Upper lobe of left lung (tissue), 6 donors: Measurements from ENCODE around the gene HK3. TPM values are rescaled to one million over a fixed set of nuclear protein-coding genes. Genes with fewer than 3 reads are reported as not detected.
A peak's percentile ranks its signal among the peaks of the same experiment; 100 is the strongest.

Experiments used
- ATAC-seq, 2 donors: fragments of 200-7000 bp; cut with Tn5 transposase; one replicate each; pipeline ENCODE4 v1.9.1; 2022; ENCODE audit warnings: mild to moderate bottlenecking in 2 of 2, moderate library complexity in 2 of 2; ENCODE audit not compliant: low FRiP score in 2 of 2
- DNase-seq, 2 donors: peaks; one replicate each; pipeline ENCODE4 v3.0.0-alpha.2; 2019 to 2020
- H3K27ac ChIP-seq, 4 donors: fragments of 200-600 bp; sonication (generic); one replicate each; pipeline ENCODE4 v1.5.1; 2016 to 2019
- H3K27me3 ChIP-seq, 4 donors: fragments of 200-600 bp; sonication (generic); one replicate each; pipeline ENCODE4 v1.5.1; 2017 to 2019
- H3K36me3 ChIP-seq, 4 donors: fragments of 200-600 bp; sonication (generic); one replicate each; pipeline ENCODE4 v1.5.1; 2016 to 2019
- H3K4me1 ChIP-seq, 4 donors: fragments of 200-600 bp; sonication (generic); one replicate each; pipeline ENCODE4 v1.5.1; 2018 to 2019
- H3K4me3 ChIP-seq, 4 donors: fragments of 200-600 bp; sonication (generic); one replicate each; pipeline ENCODE4 v1.5.1; 2017 to 2019; ENCODE audit warnings: mild to moderate bottlenecking in 2 of 4, moderate library complexity in 1 of 4
- H3K9me3 ChIP-seq, 4 donors: fragments of 200-600 bp; sonication (generic); one replicate each; pipeline ENCODE4 v1.5.1; 2018 to 2019
- EP300 ChIP-seq, 4 donors: sonication (generic); formaldehyde crosslinking; IDR thresholded peaks; one replicate each; pipeline ENCODE4 v1.5.1; 2017; ENCODE audit warnings: antibody characterized with exemption in 4 of 4, control low read depth in 2 of 4
- POLR2A ChIP-seq, 4 donors: fragments of 450-650 bp; IDR thresholded peaks; one replicate each; pipeline ENCODE4 v1.5.1; 2016 to 2017; ENCODE audit warnings: antibody characterized with exemption in 4 of 4, mild to moderate bottlenecking in 2 of 4
- POLR2AphosphoS5 ChIP-seq, 2 donors: sonication (generic); formaldehyde crosslinking; IDR thresholded peaks; one replicate each; pipeline ENCODE4 v1.5.1; 2017; ENCODE audit warnings: antibody characterized with exemption in 2 of 2
- WGBS, 2 donors: methylation state at CpG; one replicate each; pipeline ENCODE4 v1.1.5; 2017 to 2018; 5-methylcytosine and 5-hydroxymethylcytosine counted together
- total RNA-seq, 6 donors: library from RNA; depleted of rRNA in 4 of 6; stranded (reverse); fragments of >200 nt in 4 of 6; gene quantifications; one replicate each; pipeline versions ENCODE4 v1.1.0 to v1.2.1, GENCODE V29; 2016 to 2021
- TF ChIP-seq, protein P1 (sequence below), 6 experiments: fragments of 450-650 bp in 4 of 6; fragments of 200-600 bp in 2 of 6; sonication (generic) in 2 of 6; IDR thresholded peaks; one replicate each; pipeline ENCODE4 v1.5.1; 2016 to 2019; ENCODE audit warnings: antibody characterized with exemption in 6 of 6
- donor health status: DM: no; HTN: no; CAD: no; lungs with moderate emphysema.
- donor health status: DM: no; HTN: yes; CAD: no; lungs with severe emphysema.

HK3 gene
- total RNA-seq, 6 donors from 2014 or later = 16.0 to 106 (median 66.4) TPM

DNA sequence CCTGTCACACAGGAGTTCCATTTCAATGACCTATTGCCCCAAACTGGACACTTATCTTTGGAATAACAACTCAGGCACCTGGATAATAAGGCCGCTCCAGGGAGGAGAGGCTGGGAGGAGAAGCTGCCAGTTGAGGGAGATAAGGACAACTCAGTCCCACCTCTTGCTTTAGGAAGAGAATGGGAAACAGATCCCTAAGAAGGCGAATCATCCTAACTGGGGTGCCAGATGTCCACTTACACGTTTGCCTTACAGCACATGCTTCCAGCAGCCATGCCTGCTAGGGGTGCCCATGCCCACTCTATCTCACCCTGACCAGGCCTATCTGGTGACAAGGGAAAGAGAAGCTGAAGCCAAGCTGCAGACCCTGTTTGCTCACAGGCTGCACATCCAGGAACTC is 6.5 kb downstream of the HK3 start:
- TF ChIP-seq POLR2AphosphoS5 (IDR thresholded peaks at IDR 0.05) (no peak), EP300 (IDR thresholded peaks at IDR 0.05) (no peak), POLR2A (IDR thresholded peaks at IDR 0.05) (no peak)
- TF ChIP-seq, protein P1, sequence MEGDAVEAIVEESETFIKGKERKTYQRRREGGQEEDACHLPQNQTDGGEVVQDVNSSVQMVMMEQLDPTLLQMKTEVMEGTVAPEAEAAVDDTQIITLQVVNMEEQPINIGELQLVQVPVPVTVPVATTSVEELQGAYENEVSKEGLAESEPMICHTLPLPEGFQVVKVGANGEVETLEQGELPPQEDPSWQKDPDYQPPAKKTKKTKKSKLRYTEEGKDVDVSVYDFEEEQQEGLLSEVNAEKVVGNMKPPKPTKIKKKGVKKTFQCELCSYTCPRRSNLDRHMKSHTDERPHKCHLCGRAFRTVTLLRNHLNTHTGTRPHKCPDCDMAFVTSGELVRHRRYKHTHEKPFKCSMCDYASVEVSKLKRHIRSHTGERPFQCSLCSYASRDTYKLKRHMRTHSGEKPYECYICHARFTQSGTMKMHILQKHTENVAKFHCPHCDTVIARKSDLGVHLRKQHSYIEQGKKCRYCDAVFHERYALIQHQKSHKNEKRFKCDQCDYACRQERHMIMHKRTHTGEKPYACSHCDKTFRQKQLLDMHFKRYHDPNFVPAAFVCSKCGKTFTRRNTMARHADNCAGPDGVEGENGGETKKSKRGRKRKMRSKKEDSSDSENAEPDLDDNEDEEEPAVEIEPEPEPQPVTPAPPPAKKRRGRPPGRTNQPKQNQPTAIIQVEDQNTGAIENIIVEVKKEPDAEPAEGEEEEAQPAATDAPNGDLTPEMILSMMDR (IDR thresholded peaks at IDR 0.05) = no peak
- DNase-seq (no peak), ATAC-seq (no peak)
- Histone ChIP-seq H3K27ac (no peak overlapping the region), H3K36me3 (peaks cover 0 to 8% (median 0%) of the 10 kb centered on the region in 4 donors), H3K4me1 (peaks cover 0 to 10% (median 5%) of the 10 kb centered on the region in 4 donors), H3K4me3 (no peak overlapping the region), H3K27me3 (no peaks in the 10 kb centered on the region), H3K9me3 (no peaks in the 10 kb centered on the region)
- WGBS, 2 donors = 81 to 83% methylated on average over 3 of the region's 3 CpGs

DNA sequence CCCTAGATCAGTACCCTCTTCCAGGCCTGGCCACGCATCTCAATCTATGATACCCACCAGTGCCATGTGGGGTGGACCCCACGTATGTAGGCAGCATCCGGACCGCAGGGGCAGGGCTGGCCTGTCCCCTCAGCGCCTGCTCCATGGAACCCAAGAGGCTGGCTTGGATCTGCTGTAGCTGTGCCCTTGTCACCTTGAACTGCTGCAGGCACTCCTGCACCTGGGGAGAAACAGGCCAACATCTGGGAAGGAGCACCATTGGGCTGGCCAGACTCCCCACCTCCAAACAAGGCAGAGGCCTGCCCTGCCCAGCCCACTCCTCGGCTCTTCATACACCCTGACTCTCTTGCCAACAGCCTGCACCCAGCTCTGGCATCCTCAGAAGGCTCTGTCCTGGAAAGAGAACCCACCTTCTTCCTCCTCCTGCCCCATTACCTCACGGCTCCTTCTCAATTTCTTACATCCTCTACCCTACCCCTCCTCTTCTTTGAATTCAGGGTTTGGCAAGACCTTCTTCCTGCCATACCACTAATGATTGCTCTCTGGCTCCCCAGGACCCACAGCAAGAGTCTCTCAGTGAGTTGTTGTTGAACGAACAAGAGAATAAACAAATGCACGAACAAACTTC is 7.7 kb downstream of the HK3 start:
- Histone ChIP-seq H3K27me3 (no peaks in the 10 kb centered on the region), H3K9me3 (no peaks in the 10 kb centered on the region), H3K36me3 (peaks cover 0 to 8% (median 0%) of the 10 kb centered on the region in 4 donors), H3K4me1 (peaks cover 0 to 10% (median 3%) of the 10 kb centered on the region in 4 donors), H3K4me3 (no peak overlapping the region), H3K27ac (peak overlapping the region in 1 of 4 donors; percentile 12)
- TF ChIP-seq POLR2A (IDR thresholded peaks at IDR 0.05) (no peak), POLR2AphosphoS5 (IDR thresholded peaks at IDR 0.05) (no peak), EP300 (IDR thresholded peaks at IDR 0.05) (no peak)
- TF ChIP-seq, protein P1 (IDR thresholded peaks at IDR 0.05) = no peak
- WGBS, 2 donors = 63 to 76% methylated on average over 5 to 9 of the region's 9 CpGs
- DNase-seq = peak in 1 of 2 donors; percentile 12
- no peak for ATAC-seq

DNA sequence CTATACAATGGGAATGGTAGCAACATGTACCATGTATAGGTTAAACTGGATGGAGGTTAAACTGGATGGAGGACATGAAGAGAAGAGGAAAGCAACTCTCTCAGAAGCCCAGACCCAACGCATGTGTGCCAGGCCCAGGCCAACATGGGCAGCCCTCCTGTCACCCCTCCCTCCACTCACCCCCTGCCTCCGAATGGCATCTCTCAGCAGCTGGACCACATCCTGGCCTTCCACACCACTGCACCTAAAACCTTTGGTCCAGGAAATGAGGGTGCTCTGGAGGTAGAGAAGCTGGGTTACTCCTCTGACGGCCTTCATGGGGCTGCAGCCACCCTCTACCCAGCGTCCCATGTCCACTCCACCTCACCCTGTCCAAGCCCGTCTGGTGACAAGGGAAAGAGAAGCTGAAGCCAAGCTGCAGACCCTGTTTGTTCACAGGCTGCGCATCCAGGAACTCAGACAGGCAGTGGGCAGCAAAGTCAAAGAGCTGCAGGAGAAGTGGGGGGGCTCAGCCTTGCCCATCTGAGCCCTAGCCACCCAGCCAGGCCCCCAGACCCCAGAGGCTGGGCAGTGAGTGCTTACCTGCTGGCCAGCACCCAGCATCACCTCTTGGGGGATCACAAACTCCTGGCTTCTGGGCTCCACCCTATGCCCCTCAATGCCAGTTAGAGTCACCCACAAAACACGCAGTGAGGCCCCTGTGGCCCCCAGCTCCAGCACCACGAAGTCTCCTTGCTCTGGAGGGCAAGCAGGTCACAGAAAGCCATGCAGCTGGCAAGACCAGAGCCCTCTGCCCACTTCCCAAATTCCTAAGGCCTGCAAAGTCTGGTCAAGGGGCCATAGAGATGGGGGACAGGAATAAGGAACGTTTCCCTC is 8.5 kb downstream of the HK3 start:
- TF ChIP-seq POLR2A (IDR thresholded peaks at IDR 0.05) (no peak), EP300 (IDR thresholded peaks at IDR 0.05) (no peak)
- H3K27me3 ChIP-seq = no peaks in the 10 kb centered on the region
- WGBS, 2 donors = 87 to 90% methylated on average over 8 to 9 of the region's 9 CpGs
- ATAC-seq = no peak
- H3K9me3 ChIP-seq = no peaks in the 10 kb centered on the region
- peak in 1 of 2 donors; percentile 18 for DNase-seq
- peaks cover 0 to 8% (median 0%) of the 10 kb centered on the region in 4 donors for H3K36me3 ChIP-seq
- H3K4me3 ChIP-seq = no peak overlapping the region
- H3K4me1 ChIP-seq = peaks cover 0 to 5% (median 1%) of the 10 kb centered on the region in 4 donors
- no peak overlapping the region for H3K27ac ChIP-seq

DNA sequence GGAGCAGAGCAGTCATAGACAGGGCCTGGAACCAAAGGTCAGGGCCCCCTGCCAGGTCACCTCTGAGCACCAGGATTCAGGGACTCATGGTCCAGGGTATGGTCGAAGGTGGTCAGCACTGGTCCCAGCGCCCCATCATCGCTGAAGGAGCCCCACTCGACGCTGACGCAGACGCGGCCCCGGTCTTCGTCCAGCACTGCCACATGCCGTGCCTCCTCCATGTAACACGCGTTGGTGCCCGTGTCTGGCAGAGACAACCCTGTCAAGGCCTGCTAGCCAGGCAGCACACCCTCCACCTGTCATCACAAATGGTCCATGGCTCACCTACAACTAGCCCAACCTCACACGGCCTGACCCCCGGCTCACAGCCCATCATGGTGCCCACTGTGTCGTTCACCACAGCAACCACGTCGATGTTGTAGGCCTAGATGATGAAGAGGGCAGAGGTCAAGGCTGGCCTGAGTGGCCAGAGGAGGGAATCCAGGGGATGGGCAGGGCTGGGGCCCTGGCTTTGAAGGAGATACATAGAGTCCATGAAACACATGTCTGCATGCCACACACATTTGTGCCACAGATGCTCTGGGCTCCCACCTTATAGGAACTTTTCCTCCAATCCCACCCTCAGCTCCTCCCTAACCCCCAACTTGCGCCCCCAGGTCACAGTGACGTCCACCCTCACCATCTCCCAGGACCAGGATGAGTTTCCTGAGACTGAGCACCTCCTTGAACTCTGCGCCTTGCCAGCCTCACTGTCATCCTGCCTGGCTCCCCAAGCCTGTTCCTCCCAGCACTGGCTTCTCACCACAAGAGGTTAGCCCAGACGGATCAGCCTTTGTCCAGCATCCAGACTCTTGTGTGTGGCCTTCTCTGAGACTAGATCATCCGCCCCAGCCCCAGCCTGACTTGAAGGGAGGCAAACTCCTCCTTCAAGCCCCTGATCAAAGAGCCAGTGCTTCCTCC is 9.5 kb downstream of the HK3 start:
- no peak for TF ChIP-seq EP300 (IDR thresholded peaks at IDR 0.05)
- no peak overlapping the region for H3K4me3 ChIP-seq
- no peak overlapping the region for H3K27ac ChIP-seq
- WGBS, 2 donors = 88 to 92% methylated on average over 19 to 24 of the region's 24 CpGs
- peaks cover 0 to 8% (median 0%) of the 10 kb centered on the region in 4 donors for H3K36me3 ChIP-seq
- DNase-seq (peak; percentile 18 to 52), ATAC-seq (no peak)
- H3K27me3 ChIP-seq = no peaks in the 10 kb centered on the region
- peaks cover 0 to 5% (median 0%) of the 10 kb centered on the region in 4 donors for H3K4me1 ChIP-seq
- no peaks in the 10 kb centered on the region for H3K9me3 ChIP-seq

DNA sequence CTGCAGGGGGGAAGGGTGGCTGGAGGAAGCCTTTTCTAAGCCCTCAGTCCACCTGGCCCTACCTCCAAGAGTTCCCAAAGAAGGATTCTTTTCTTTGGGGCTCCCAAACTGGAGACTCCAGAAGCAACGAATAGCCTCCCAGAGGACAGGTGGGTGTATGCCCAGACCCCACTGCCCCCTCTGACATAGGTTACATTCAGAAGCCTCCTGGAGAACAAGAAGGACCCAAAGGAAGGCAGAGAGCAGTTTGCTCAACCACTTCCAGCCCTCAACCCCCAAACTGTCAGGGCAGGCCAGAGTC is 10.3 kb downstream of the HK3 start:
- H3K27ac ChIP-seq = no peak overlapping the region
- ATAC-seq = no peak
- TF ChIP-seq EP300 (IDR thresholded peaks at IDR 0.05) (no peak), POLR2AphosphoS5 (IDR thresholded peaks at IDR 0.05) (no peak), POLR2A (IDR thresholded peaks at IDR 0.05) (no peak)
- TF ChIP-seq, protein P1 (IDR thresholded peaks at IDR 0.05) = no peak
- peaks cover 0 to 8% (median 0%) of the 10 kb centered on the region in 4 donors for H3K36me3 ChIP-seq
- H3K9me3 ChIP-seq = no peaks in the 10 kb centered on the region
- no peak for DNase-seq
- no peaks in the 10 kb centered on the region for H3K27me3 ChIP-seq
- WGBS, 2 donors = 67 to 95% methylated on average over 1 of the region's 1 CpG
- no peaks in the 10 kb centered on the region for H3K4me1 ChIP-seq
- H3K4me3 ChIP-seq = no peak overlapping the region
